ENCODE data around the gene NLK.

DNA sequence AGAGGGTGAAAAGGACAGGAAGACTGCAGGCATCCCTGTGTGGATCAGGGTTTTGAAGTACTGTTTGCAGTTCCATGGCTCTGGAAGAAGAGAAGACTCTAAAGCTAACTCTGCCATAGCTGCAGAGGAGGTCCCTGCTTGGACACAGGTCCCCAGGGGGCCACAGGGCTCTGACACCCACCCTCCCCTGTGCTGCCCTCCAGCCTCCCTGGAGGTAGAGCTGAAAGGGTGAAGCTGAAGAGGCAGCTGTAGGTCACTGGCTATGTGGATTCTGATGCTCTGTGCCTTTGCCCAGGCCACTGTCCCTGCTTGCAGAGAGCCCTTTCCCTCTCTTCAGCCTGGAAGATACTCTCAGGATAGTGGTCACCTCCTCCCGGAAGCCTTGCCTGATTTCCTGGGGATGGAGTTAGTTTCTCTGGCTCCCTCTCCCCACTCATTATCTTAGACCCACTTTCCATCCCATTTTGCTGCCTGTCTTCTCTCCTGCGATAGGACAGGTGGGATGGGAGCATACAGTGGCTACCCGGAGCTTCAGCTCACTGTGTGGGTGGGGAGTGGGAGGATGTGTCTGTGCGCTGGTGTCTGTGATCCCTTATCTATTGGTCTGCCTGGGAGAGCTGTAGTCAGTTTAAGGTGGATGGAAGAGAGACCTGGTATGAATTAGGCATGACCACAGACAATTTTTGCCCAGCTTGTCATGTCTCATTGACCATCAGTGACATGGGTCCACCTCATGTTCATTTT lies 186.7 kb downstream of the NLK start:
- TF ChIP-seq, protein P1, sequence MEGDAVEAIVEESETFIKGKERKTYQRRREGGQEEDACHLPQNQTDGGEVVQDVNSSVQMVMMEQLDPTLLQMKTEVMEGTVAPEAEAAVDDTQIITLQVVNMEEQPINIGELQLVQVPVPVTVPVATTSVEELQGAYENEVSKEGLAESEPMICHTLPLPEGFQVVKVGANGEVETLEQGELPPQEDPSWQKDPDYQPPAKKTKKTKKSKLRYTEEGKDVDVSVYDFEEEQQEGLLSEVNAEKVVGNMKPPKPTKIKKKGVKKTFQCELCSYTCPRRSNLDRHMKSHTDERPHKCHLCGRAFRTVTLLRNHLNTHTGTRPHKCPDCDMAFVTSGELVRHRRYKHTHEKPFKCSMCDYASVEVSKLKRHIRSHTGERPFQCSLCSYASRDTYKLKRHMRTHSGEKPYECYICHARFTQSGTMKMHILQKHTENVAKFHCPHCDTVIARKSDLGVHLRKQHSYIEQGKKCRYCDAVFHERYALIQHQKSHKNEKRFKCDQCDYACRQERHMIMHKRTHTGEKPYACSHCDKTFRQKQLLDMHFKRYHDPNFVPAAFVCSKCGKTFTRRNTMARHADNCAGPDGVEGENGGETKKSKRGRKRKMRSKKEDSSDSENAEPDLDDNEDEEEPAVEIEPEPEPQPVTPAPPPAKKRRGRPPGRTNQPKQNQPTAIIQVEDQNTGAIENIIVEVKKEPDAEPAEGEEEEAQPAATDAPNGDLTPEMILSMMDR (IDR thresholded peaks at IDR 0.05; ENCODE audit: insufficient read depth, low read length, poor library complexity, severe bottlenecking) = no peak
- no peak for TF ChIP-seq EZH2phosphoT487 (conservative IDR thresholded peaks at IDR 0.05; ENCODE audit: low read length)

Measured in SU-DHL-6 (cell line).